Esophagus muscularis mucosa (tissue), 3 donors: ENCODE data around the gene CDK19.

ENCODE experiments used
- POLR2A ChIP-seq: fragments of 450-650 bp; IDR thresholded peaks from one replicate; pipeline ENCODE4 v1.6.1; 2017; ENCODE audit warnings: antibody characterized with exemption, moderate library complexity, mild to moderate bottlenecking, low read depth
- TF ChIP-seq, protein P1 (sequence below), 3 experiments: fragments of 200-600 bp in 2 of 3; fragments of 450-650 bp in 1 of 3; sonication (generic) in 2 of 3; IDR thresholded peaks; one replicate each; pipeline ENCODE4 v1.5.1; 2017 to 2019; ENCODE audit warnings: antibody characterized with exemption in 3 of 3, mild to moderate bottlenecking in 2 of 3, moderate library complexity in 1 of 3

DNA sequence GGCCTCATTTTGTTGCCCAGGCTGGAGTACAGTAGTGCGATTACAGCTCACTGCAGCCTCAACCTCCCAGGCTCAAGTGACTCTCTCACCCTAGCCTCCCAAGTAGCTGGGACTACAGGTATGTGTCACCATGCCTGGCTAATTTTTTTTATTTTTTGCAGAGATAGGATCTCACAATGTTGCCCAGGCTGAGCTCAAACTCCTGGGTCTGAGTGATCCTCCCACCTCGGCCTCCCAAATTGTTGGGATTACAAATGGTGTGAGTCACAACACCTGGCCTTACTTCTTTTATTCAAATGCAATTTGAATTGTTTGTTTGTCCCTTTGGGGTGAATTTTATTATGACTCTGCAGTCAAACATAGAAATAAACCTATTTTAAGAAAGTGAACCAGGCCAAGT is 207.1 kb downstream of the CDK19 start:
- TF ChIP-seq POLR2A = no peak
- TF ChIP-seq, protein P1, sequence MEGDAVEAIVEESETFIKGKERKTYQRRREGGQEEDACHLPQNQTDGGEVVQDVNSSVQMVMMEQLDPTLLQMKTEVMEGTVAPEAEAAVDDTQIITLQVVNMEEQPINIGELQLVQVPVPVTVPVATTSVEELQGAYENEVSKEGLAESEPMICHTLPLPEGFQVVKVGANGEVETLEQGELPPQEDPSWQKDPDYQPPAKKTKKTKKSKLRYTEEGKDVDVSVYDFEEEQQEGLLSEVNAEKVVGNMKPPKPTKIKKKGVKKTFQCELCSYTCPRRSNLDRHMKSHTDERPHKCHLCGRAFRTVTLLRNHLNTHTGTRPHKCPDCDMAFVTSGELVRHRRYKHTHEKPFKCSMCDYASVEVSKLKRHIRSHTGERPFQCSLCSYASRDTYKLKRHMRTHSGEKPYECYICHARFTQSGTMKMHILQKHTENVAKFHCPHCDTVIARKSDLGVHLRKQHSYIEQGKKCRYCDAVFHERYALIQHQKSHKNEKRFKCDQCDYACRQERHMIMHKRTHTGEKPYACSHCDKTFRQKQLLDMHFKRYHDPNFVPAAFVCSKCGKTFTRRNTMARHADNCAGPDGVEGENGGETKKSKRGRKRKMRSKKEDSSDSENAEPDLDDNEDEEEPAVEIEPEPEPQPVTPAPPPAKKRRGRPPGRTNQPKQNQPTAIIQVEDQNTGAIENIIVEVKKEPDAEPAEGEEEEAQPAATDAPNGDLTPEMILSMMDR (IDR thresholded peaks at IDR 0.05) = no peak
